AG04450 (cell line): ENCODE data around the gene FAM120AOS. TPM values are rescaled to one million over a fixed set of nuclear protein-coding genes. Genes with fewer than 3 reads are reported as not detected.

Experiments used
- CTCF ChIA-PET: fragments of 300-600, 350-600 bp; formaldehyde crosslinking; extraction: SDS; loops from one replicate; lab custom pipeline; 2022; ENCODE audit warnings: antibody characterized with exemption, inconsistent platforms; lab: Charles Lee
- POLR2A ChIA-PET: fragments of 350-600 bp; formaldehyde crosslinking; extraction: SDS; loops from one replicate; lab custom pipeline; 2021; ENCODE audit warnings: antibody characterized with exemption, inconsistent platforms; lab: Yijun Ruan, JAX
- DNase-seq: peaks from one replicate; pipeline ENCODE4 v3.0.0-alpha.2; 2011; ENCODE audit warnings: low read depth, low spot score
- H3K27ac ChIP-seq: one replicate; pipeline ENCODE4 v1.5.1; 2012; ENCODE audit warnings: low read depth, low read length, control low read depth
- H3K27me3 ChIP-seq: one replicate; pipeline ENCODE4 v1.6.0; 2012; ENCODE audit warnings: low read length; ENCODE audit not compliant: control insufficient read depth, insufficient read depth
- H3K4me3 ChIP-seq: 2 replicates; pipeline ENCODE4 v1.5.1; 2011; ENCODE audit warnings: mild to moderate bottlenecking, low read depth, low read length, control low read depth
- H3K9me3 ChIP-seq: 2 replicates; pipeline ENCODE4 v1.5.1; 2012; ENCODE audit warnings: low read length; ENCODE audit not compliant: control insufficient read depth, insufficient read depth
- polyA plus RNA-seq: library from polyadenylated mRNA; depleted of rRNA; stranded (reverse); fragments of >200 nt; gene quantifications from 2 replicates; pipeline ENCODE4 v1.2.3, GENCODE V29; 2011; rRNA removed
- small RNA-seq: library from RNA; depleted of rRNA; stranded (forward); fragments of <200 nt; gene quantifications from one replicate; pipeline ENCODE3, GENCODE V24; 2012; ENCODE audit warnings: low read depth; ENCODE audit not compliant: insufficient read length
- TF ChIP-seq, protein P1 (sequence below): IDR thresholded peaks from 2 replicates; pipeline ENCODE4 v1.5.1; 2011; ENCODE audit warnings: low read depth, low read length, control low read depth, inconsistent platforms

FAM120AOS gene
- polyA plus RNA-seq, 1 experiment, result 42.9 TPM

DNA sequence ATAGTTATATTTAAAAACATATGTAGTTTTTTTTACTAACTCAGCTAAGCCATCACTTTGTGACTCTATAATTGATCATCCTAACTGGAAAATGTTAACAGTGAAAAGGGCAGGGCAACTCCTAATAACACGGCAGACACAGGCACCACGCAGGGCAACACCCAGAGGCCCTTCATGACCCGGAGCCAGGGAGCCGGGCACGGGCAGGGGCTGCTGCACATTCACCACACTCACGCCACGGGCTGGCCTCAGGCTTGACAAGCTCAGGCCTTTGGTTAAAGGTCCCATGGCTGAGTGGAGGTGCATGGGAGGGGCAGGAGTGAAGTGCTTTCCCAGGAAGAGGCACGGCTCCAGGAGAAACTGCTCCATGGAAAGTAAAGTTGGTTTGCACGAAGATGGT is 54.9 kb downstream of the FAM120AOS start:
- Histone ChIP-seq H3K27ac (no peak overlapping the region), H3K4me3 (no peak overlapping the region), H3K9me3 (no peaks in the 10 kb centered on the region; the same call in 1 of the 2 replicates), H3K27me3 (no peaks in the 10 kb centered on the region)
- TF ChIP-seq, protein P1, sequence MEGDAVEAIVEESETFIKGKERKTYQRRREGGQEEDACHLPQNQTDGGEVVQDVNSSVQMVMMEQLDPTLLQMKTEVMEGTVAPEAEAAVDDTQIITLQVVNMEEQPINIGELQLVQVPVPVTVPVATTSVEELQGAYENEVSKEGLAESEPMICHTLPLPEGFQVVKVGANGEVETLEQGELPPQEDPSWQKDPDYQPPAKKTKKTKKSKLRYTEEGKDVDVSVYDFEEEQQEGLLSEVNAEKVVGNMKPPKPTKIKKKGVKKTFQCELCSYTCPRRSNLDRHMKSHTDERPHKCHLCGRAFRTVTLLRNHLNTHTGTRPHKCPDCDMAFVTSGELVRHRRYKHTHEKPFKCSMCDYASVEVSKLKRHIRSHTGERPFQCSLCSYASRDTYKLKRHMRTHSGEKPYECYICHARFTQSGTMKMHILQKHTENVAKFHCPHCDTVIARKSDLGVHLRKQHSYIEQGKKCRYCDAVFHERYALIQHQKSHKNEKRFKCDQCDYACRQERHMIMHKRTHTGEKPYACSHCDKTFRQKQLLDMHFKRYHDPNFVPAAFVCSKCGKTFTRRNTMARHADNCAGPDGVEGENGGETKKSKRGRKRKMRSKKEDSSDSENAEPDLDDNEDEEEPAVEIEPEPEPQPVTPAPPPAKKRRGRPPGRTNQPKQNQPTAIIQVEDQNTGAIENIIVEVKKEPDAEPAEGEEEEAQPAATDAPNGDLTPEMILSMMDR, result no peak
- ChIA-PET CTCF (no interaction called here), POLR2A (no interaction called here)
- DNase-seq, result no peak

DNA sequence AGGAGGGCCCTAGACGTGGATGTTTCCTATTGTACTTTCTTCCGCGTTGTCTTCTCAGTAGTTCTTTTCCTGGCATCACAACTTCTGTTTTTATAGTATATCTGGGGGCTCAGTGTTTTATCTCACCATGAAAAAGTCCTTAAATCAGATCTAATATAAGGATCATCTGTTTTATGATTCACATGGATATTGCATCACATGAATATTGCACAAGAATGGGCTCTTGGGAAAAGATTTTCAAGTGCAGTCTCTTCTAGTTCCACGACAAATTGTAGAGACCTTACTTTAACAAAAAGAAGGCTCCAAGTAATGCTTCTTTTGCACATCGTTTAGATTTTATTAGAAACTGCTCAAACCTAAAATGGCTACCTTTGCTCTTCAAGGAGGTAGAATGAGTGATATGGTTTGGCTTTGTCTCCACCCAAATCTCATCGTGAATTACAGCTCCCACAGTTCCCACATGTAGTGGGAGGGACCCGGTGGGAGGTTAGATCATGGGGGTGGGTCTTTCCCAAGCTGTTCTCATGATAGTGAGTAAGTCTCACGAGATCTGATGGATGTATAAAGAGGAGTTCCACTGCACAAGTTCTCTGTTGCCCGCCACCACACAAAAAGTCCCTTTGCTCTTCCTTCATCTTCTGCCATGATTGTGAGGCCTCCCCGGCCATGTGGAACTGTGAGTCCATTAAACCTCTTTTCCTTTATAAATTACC is 55.6 kb downstream of the FAM120AOS start:
- H3K27ac ChIP-seq, result no peak overlapping the region
- POLR2A ChIA-PET, result no interaction called here
- no peak overlapping the region for H3K4me3 ChIP-seq
- TF ChIP-seq, protein P1, result no peak
- CTCF ChIA-PET, result no interaction called here
- DNase-seq, result no peak
- no peaks in the 10 kb centered on the region for H3K27me3 ChIP-seq
- no peaks in the 10 kb centered on the region; the same call in 1 of the 2 replicates for H3K9me3 ChIP-seq

Small RNAs within 50 kb of the gene (small RNA-seq; reads per million reads assigned to genes)
- gene RF00019, result not detected

Other genes with a start within 250 kb of the FAM120AOS start
- gene FAM120A, start 1.9 kb downstream of the FAM120AOS start, polyA plus RNA-seq, result 72.6 and 83.7 TPM in 2 replicates
- gene PHF2, start 123.0 kb upstream of the FAM120AOS start, polyA plus RNA-seq, result 8.5 and 8.8 TPM in 2 replicates